ENCODE data around the gene METAP1D. TPM values are rescaled to one million over a fixed set of nuclear protein-coding genes. Genes with fewer than 3 reads are reported as not detected.

Gene METAP1D
- total and polyA plus RNA-seq, 2 experiments from 2014 or later: 4.1 to 6.9 TPM

- TF ChIP-seq EZH2phosphoT487 (IDR thresholded peaks at IDR 0.05; ENCODE audit: insufficient read depth, low read depth) (no peak), EZH2 (IDR thresholded peaks at IDR 0.05; ENCODE audit: insufficient read depth, poor library complexity, severe bottlenecking) (no peak)
- H4K20me1 ChIP-seq (ENCODE audit: insufficient read depth): no peaks in the 10 kb centered on the region
- H3F3A ChIP-seq (ENCODE audit: insufficient read depth): no peaks in the 10 kb centered on the region
- H3K27me3 ChIP-seq (replicated peaks; ENCODE audit: insufficient read depth): no peaks in the 10 kb centered on the region
- H3K79me2 ChIP-seq (ENCODE audit: insufficient read depth): no peaks in the 10 kb centered on the region
- H3K27ac ChIP-seq: no peak overlapping the region
- in situ Hi-C loops (cut with MboI): no loop called here
- no peak for DNase-seq
- H3K9me2 ChIP-seq (ENCODE audit: insufficient read depth): no peaks in the 10 kb centered on the region
- no peaks in the 10 kb centered on the region for H3K9me3 ChIP-seq (ENCODE audit: low read depth)
- H3K36me3 ChIP-seq (ENCODE audit: low read depth): no peaks in the 10 kb centered on the region
- no peak overlapping the region for H3K9ac ChIP-seq
- 94 to 100% methylated on average over 1 of the region's 1 CpG for WGBS, 2 experiments (ENCODE audit: low coverage in 1 of 2, low lambda C conversion rate in 2 of 2, missing lambda C conversion rate in 2 of 2)
- H3K4me3 ChIP-seq: no peak overlapping the region
- H3K4me1 ChIP-seq (ENCODE audit: insufficient read depth): peaks cover 6% of the 10 kb centered on the region; the same call in 1 of the 2 replicates
- H2AFZ ChIP-seq: no peak overlapping the region
- H3K4me2 ChIP-seq (ENCODE audit: unreplicated experiment): no peak overlapping the region
Measured at GRCh38 chr2:172050479-172051125, 50.8 kb downstream of the METAP1D start.

DNA sequence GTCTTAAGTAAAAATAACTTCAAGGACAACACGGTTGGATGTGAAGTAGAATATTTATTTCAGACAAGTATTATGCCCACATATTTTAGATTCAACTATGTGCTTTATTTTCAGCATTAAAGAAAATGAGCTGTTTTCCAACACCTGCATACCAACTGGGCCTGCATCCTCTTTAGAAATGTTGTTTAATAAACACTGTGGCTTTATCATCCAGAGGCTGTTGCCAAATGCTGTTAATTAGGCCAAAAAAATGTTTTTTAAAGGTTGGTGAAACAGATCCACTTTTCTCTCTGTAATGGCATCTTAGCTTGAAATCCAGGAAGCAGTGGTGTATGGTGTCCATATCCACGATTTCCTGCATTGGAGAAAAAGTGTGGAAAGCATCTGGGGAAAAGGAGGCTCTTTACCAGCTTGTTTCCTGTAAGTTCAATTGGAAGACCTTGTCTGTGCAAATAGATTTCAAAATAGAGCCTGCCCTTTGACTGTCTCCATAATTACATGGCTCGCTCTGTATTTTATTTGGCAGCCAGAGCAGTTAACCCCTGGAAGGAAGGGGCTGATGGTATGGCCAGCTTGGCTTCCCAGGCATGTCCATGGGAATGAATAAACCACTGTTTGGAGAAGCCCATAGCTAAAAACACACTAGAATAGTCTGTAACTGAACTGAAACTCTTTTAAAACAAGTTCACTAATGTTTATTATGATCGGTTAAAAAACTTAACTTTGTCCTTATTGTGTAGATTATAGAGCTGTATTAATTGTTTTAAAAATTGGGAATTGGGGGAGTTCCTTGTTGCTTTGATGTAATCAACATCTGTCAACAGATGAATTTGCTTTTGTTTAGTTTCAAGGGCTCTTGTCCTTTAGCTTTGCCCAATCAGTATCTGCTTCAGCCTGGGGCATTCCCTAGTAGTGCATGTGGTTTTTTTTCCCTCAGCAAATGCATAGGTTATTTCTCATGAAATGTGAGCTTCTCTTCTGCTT, 52.5 kb downstream of the METAP1D start:
- H3K9me3 ChIP-seq (ENCODE audit: low read depth): no peaks in the 10 kb centered on the region
- no peaks in the 10 kb centered on the region for H3K36me3 ChIP-seq (ENCODE audit: low read depth)
- no peaks in the 10 kb centered on the region for H3K27me3 ChIP-seq (replicated peaks; ENCODE audit: insufficient read depth)
- H3K4me3 ChIP-seq: no peak overlapping the region
- H3F3A ChIP-seq (ENCODE audit: insufficient read depth): no peaks in the 10 kb centered on the region
- H3K9ac ChIP-seq: no peak overlapping the region
- H3K9me2 ChIP-seq (ENCODE audit: insufficient read depth): no peaks in the 10 kb centered on the region
- in situ Hi-C loops (cut with MboI): no loop called here
- no peaks in the 10 kb centered on the region for H3K4me1 ChIP-seq (ENCODE audit: insufficient read depth)
- DNase-seq: no peak
- no peaks in the 10 kb centered on the region for H3K79me2 ChIP-seq (ENCODE audit: insufficient read depth)
- H3K27ac ChIP-seq: no peak overlapping the region
- H3K4me2 ChIP-seq (ENCODE audit: unreplicated experiment): no peak overlapping the region
- WGBS, 2 experiments (ENCODE audit: low coverage in 1 of 2, low lambda C conversion rate in 2 of 2, missing lambda C conversion rate in 2 of 2): 67 to 68% methylated on average over 4 of the region's 4 CpGs
- TF ChIP-seq EZH2 (IDR thresholded peaks at IDR 0.05; ENCODE audit: insufficient read depth, poor library complexity, severe bottlenecking): no peak
- no peak for TF ChIP-seq EZH2phosphoT487 (IDR thresholded peaks at IDR 0.05; ENCODE audit: insufficient read depth, low read depth)
- H2AFZ ChIP-seq: no peak overlapping the region
- no peaks in the 10 kb centered on the region for H4K20me1 ChIP-seq (ENCODE audit: insufficient read depth)

- Histone ChIP-seq H3F3A (ENCODE audit: insufficient read depth) (no peaks in the 10 kb centered on the region), H3K4me1 (ENCODE audit: insufficient read depth) (no peaks in the 10 kb centered on the region), H4K20me1 (ENCODE audit: insufficient read depth) (no peaks in the 10 kb centered on the region), H3K9me2 (ENCODE audit: insufficient read depth) (no peaks in the 10 kb centered on the region), H3K4me3 (no peak overlapping the region), H3K36me3 (ENCODE audit: low read depth) (no peaks in the 10 kb centered on the region), H3K4me2 (ENCODE audit: unreplicated experiment) (no peak overlapping the region), H2AFZ (no peak overlapping the region), H3K9me3 (ENCODE audit: low read depth) (no peaks in the 10 kb centered on the region), H3K79me2 (ENCODE audit: insufficient read depth) (no peaks in the 10 kb centered on the region), H3K27me3 (replicated peaks; ENCODE audit: insufficient read depth) (no peaks in the 10 kb centered on the region), H3K27ac (no peak overlapping the region), H3K9ac (no peak overlapping the region)
- DNase-seq: no peak
- in situ Hi-C loops (cut with MboI): no loop called here
- no peak for TF ChIP-seq EZH2 (IDR thresholded peaks at IDR 0.05; ENCODE audit: insufficient read depth, poor library complexity, severe bottlenecking)
- no peak for TF ChIP-seq EZH2phosphoT487 (IDR thresholded peaks at IDR 0.05; ENCODE audit: insufficient read depth, low read depth)
- WGBS, 2 experiments (ENCODE audit: low coverage in 1 of 2, low lambda C conversion rate in 2 of 2, missing lambda C conversion rate in 2 of 2): 79 to 94% methylated on average over 1 of the region's 1 CpG
Measured at GRCh38 chr2:172053486-172053885, 53.7 kb downstream of the METAP1D start.

DNA sequence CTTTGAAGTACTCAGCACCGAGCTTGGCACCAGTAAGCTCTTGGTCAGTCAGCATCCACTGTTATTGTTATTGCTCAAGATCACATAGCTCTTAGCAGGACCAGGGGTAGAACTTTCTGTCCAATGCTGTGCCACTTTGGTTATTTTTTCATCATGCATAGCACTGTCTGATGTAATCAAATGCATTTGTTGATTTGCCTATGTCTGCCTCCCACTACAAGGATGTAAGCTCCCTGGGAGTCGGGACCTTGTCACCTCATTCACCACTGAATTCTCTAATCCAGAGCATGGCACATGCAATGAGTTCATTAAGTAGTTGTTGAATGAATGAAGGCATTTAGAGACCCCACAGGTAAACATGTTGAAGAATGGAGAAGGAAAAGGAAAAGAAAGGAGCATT, 56.5 kb downstream of the METAP1D start:
- Histone ChIP-seq H4K20me1 (ENCODE audit: insufficient read depth) (no peaks in the 10 kb centered on the region), H3K9me2 (ENCODE audit: insufficient read depth) (no peaks in the 10 kb centered on the region), H3K9me3 (ENCODE audit: low read depth) (no peaks in the 10 kb centered on the region), H3F3A (ENCODE audit: insufficient read depth) (no peaks in the 10 kb centered on the region), H3K4me3 (no peak overlapping the region), H3K4me1 (ENCODE audit: insufficient read depth) (no peaks in the 10 kb centered on the region), H3K27ac (no peak overlapping the region), H3K27me3 (replicated peaks; ENCODE audit: insufficient read depth) (no peaks in the 10 kb centered on the region), H2AFZ (no peak overlapping the region), H3K36me3 (ENCODE audit: low read depth) (no peaks in the 10 kb centered on the region), H3K4me2 (ENCODE audit: unreplicated experiment) (no peak overlapping the region), H3K79me2 (ENCODE audit: insufficient read depth) (no peaks in the 10 kb centered on the region), H3K9ac (no peak overlapping the region)
- no peak for TF ChIP-seq EZH2 (IDR thresholded peaks at IDR 0.05; ENCODE audit: insufficient read depth, poor library complexity, severe bottlenecking)
- no peak for TF ChIP-seq EZH2phosphoT487 (IDR thresholded peaks at IDR 0.05; ENCODE audit: insufficient read depth, low read depth)
- 44 to 56% methylated on average over 2 of the region's 2 CpGs for WGBS, 2 experiments (ENCODE audit: low coverage in 1 of 2, low lambda C conversion rate in 2 of 2, missing lambda C conversion rate in 2 of 2)
- in situ Hi-C loops (cut with MboI): no loop called here
- DNase-seq: no peak

Data from GM23248 (cell line).